AG04449 (cell line): ENCODE data around the gene MEIS3.
"Not testable (repeated sequence)": the region's sequence is repeated elsewhere in the genome, so short reads cannot be mapped to it uniquely, and the experiment has no call there.

Experiments used
- CTCF ChIA-PET: fragments of 350-600 bp; formaldehyde crosslinking; extraction: SDS; loops from one replicate; lab custom pipeline; 2021; ENCODE audit warnings: antibody characterized with exemption; lab: Yijun Ruan, JAX
- POLR2A ChIA-PET: fragments of 400-600, 350-600 bp; formaldehyde crosslinking; extraction: SDS; loops from one replicate; lab custom pipeline; 2020; ENCODE audit warnings: antibody characterized with exemption, inconsistent platforms; lab: Yijun Ruan, JAX
- DNase-seq: peaks from one replicate; pipeline ENCODE4 v3.0.0-alpha.2; 2010; ENCODE audit warnings: low read depth, low spot score
- H3K4me3 ChIP-seq: 2 replicates; pipeline ENCODE4 v1.5.1; 2011; ENCODE audit warnings: low read depth, mild to moderate bottlenecking, control low read depth, low read length
- TF ChIP-seq, protein P1 (sequence below): IDR thresholded peaks from one replicate; pipeline ENCODE4 v1.5.1; 2011; ENCODE audit warnings: mild to moderate bottlenecking, moderate library complexity, low read length, control low read depth, inconsistent platforms; ENCODE audit not compliant: insufficient read depth; ENCODE audit errors: missing control alignments

The MEIS3 gene

DNA sequence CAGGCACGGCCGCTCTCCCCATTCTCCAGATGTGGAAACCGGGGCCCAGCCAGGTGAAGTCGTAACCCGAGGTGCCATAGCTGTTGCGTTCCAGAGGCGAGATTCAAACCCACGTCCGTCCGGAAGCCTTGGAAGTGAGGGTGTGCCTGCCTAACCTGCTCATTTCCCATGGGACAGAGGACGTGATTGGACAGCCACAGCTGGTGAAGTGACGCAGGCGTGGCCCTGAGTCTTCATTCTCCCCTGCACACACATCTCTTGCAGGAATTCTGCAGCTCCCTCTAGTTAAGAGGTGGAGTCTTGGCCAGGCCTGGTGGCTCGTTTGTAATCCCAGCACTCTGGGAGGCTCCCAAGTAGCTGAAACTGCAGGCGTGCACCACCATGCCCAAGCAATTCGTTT is 16.8 kb downstream of the MEIS3 start:
- TF ChIP-seq, protein P1, sequence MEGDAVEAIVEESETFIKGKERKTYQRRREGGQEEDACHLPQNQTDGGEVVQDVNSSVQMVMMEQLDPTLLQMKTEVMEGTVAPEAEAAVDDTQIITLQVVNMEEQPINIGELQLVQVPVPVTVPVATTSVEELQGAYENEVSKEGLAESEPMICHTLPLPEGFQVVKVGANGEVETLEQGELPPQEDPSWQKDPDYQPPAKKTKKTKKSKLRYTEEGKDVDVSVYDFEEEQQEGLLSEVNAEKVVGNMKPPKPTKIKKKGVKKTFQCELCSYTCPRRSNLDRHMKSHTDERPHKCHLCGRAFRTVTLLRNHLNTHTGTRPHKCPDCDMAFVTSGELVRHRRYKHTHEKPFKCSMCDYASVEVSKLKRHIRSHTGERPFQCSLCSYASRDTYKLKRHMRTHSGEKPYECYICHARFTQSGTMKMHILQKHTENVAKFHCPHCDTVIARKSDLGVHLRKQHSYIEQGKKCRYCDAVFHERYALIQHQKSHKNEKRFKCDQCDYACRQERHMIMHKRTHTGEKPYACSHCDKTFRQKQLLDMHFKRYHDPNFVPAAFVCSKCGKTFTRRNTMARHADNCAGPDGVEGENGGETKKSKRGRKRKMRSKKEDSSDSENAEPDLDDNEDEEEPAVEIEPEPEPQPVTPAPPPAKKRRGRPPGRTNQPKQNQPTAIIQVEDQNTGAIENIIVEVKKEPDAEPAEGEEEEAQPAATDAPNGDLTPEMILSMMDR = no peak
- ChIA-PET CTCF (interaction anchor here (1.0 to 5.1 kb wide), 3 partner anchors 12 to 107 kb away, joined by 3 to 45 read pairs (median 5); partner anchors contain the start of gene DHX34), POLR2A (no interaction called here)
- H3K4me3 ChIP-seq = no peak overlapping the region
- no peak for DNase-seq

DNA sequence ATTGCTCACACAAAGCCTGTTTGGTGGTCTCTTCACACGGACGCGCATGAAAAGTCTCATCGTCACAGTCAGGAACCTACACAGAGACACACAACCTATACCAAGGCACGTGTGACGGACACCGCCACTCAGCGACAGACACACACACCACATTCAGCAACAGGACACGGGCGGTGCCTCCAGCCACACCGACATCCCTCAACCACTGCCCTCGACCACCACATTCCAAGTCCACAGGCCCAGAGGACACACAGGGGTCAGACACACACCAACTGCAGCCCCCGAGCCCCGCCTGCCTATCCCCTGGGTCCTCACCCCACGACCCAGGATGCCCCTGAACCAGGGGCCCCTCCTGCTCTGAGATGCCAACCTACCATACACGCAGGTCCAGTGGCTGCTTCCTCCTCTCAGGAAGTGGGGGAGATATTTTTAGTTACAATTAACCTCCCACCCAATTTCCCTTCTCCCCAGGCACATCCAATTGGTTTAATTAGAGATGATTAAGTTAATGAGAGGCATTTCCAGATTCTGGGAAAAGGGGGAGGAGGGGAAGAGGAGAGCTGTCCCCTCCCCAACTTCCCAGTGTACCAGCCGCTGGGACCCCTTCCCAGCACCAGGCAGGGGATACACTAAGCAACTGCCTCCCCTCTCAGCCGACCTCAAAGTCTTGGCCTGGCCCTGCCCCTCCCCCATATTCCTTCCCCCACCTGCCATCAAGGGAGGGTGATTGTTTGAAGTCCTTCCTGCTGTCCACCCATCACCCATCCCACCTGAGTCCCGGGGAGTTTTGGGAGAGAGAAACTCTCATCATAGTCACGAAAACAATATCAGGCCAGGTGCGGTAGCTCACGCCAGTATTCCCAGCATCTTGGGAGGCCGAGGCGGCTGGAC is 20.4 kb downstream of the MEIS3 start:
- no peak overlapping the region for H3K4me3 ChIP-seq
- DNase-seq = no peak
- POLR2A ChIA-PET = interaction anchor here (0.6 kb wide), 1 partner anchor 31 kb away, joined by 3 read pairs; no protein-coding TSS in a partner anchor
- CTCF ChIA-PET = interaction anchor here (1.7 to 5.1 kb wide), 2 partner anchors 8 to 50 kb away, joined by 5 to 45 read pairs; no protein-coding TSS in a partner anchor
- TF ChIP-seq, protein P1 = no peak

DNA sequence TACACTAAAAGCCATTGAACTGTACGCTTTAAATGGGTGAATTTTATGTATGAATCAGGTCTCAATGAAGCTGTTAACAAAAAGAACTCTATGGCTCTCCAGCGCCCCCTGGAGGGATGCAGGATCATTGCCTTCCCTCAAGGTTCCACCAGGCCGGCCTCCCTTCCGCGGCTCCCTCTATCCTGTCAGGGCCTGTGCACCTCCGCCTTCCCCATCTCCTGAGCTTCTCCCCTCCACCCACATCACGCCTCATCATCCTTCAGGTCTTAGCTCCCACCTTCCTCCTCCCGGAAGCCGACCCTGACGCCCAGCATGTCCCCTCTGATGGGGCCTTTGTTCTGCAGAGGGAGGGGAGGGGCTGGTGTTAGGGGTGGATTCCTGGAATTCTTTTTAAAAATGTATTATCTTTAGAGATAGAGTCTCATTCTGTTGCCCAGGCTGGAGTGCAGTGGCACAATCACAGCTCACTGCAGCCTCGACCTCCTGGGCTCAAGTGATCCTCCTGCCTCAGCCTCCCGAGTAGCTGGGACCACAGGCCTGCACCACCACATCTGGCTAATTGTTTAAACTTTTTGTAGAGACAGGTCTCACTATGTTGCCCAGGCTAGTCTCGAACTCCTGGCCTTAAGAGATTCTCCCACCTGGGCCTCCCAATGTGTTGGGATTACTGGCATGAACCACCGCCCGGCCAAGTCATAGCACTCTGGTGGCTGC is 27.7 kb downstream of the MEIS3 start:
- no peak for DNase-seq
- no peak overlapping the region for H3K4me3 ChIP-seq
- ChIA-PET CTCF (interaction anchor here (0.6 to 8.7 kb wide), 38 partner anchors 8 to 332 kb away, joined by 3 to 284 read pairs (median 7); partner anchors contain the start of genes C5AR1 and DHX34), POLR2A (no interaction called here)
- TF ChIP-seq, protein P1 = peak; percentile 86

DNA sequence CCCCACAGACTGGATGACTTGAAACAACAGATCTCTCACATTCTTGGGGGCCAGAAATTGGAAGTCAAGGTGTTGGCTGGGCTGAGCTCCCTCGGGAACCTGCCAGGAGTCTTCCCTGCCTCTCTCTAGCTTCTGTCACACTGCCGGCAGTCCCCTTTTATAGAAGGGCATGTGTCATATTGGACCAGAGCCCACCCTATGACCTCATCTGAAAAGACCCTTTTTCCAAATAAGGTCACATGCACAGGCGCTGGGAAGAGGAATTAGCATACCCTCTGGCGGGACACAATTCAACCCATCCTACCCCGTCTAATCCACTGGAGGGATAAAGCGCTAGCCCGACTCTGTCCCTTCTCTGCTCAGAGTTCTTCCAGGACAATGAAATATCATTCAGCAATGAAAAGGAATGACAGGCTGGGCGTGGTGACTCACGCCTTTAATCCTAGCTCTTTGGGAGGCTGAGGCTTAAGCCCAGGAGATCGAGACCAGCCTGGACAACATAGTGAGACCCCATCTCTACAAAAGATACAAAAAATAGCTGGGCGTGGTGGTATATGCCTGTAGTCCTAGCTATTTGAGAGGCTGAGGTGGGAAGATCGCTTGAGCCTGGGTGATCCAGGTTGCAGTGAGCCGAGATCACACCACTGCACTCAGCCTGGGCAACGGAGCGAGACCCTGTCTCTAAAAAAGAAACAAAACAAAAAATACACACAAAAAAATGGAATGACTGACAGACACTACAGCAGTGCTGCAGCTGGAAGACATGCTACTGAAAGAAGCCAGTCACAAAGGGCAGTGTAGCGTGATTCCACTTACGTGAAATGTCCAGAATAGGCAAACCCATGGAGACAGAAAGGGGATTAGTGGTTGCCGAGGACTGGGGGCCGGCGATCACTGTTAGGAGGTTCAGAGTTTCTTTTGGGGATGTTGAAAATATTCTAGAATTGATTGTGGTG is 28.5 kb downstream of the MEIS3 start:
- POLR2A ChIA-PET = no interaction called here

DNA sequence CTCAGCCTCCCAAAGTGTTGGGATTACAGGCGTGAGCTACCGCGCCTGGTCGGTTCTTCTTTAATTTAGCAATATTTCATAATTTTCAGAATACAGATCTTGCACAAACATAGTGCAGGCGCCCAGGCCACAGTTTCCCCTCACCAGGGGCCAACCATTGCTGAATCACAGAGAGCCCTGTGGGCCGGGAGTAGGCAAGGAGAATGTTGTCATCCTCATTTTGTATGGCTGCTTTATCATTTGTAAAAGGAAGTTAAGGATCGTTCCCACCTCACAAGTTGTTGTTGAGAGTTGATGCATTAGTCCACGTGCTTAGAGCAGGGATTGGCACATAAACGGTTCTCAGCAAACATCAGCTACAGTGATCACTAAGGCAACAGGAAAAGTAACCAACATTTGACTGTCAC is 30.2 kb downstream of the MEIS3 start:
- TF ChIP-seq, protein P1 = no peak
- no peak for DNase-seq
- no peak overlapping the region for H3K4me3 ChIP-seq
- ChIA-PET POLR2A (interaction anchor here (0.6 kb wide), 1 partner anchor 39 kb away, joined by 3 read pairs; no protein-coding TSS in a partner anchor), CTCF (interaction anchor here (1.1 to 8.7 kb wide), 4 partner anchors 12 to 179 kb away, joined by 3 to 284 read pairs (median 48); partner anchors contain the start of gene DHX34)

More for the DNA sequence above, 28.5 kb downstream of the MEIS3 start:
- TF ChIP-seq, protein P1 = no peak
- H3K4me3 ChIP-seq = no peak overlapping the region
- no peak for DNase-seq
- CTCF ChIA-PET = interaction anchor here (0.7 to 8.7 kb wide), 35 partner anchors 8 to 318 kb away, joined by 3 to 284 read pairs (median 7); partner anchors contain the start of genes C5AR1 and DHX34

DNA sequence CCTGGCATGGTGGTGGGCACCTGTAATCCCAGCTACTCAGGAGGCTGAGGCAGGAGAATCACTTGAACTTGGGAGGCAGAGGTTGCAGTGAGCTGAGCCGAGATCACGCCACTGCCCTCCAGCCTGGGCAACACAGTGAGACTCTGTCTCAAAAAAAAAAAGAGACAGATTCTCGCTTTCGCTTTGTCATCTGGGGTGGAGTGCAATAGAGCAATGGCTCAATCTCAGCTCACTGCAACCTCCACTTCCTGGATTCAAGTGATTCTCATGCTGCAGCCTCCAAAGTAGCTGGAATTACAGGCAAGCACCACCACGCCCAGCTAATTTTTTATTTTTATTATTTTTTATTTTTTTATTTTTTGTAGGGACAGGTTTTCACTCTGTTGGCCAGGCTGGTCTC is 30.6 kb downstream of the MEIS3 start:
- H3K4me3 ChIP-seq, DNase-seq: not testable (repeated sequence)
- ChIA-PET POLR2A (interaction anchor here (0.6 kb wide), 1 partner anchor 39 kb away, joined by 3 read pairs; no protein-coding TSS in a partner anchor), CTCF (interaction anchor here (1.1 to 8.7 kb wide), 4 partner anchors 12 to 178 kb away, joined by 3 to 284 read pairs (median 48); partner anchors contain the start of gene DHX34)

DNA sequence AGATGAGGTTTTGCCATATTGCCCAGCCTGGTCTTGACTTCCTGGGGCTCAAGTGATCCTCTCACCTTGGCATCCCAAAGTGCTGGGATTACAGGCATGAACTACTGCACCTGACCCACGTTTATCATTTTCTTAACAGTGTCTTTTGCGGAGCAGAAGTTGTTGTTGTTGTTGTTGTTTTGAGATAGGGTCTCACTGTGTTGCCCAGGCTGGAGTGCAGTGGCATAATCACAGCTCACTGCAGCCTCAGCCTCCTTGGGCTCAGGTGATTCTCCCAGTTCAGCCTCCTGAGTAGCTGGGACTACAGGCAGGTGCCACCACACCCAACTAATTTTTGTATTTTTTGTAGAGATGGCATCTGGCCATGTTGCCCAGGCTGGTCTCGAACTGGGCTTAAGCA is 31.7 kb downstream of the MEIS3 start:
- POLR2A ChIA-PET, H3K4me3 ChIP-seq, DNase-seq: not testable (repeated sequence)
- CTCF ChIA-PET = interaction anchor here (8.7 kb wide), 1 partner anchor 96 kb away, joined by 284 read pairs; no protein-coding TSS in a partner anchor

DNA sequence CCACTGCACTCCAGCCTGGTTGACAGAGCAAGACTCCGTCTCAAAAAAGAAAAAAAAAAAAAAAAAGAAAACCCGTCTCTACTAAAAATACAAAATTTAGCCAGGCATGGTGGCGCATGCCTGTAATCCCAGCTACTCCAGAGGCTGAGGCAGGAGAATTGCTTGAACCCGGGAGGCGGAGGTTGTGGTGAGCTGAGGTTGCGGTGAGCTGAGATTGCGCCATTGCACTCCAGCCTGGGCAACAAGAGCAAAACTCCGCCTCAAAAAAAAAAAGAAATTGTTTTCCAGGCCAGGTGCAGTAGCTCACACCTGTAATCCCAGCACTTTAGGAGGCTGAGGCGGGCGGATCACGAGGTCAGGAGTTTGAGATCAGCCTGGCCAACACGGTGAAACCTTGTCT is 32.7 kb downstream of the MEIS3 start:
- DNase-seq, POLR2A ChIA-PET, H3K4me3 ChIP-seq: not testable (repeated sequence)
- CTCF ChIA-PET = interaction anchor here (8.7 kb wide), 1 partner anchor 95 kb away, joined by 284 read pairs; no protein-coding TSS in a partner anchor

DNA sequence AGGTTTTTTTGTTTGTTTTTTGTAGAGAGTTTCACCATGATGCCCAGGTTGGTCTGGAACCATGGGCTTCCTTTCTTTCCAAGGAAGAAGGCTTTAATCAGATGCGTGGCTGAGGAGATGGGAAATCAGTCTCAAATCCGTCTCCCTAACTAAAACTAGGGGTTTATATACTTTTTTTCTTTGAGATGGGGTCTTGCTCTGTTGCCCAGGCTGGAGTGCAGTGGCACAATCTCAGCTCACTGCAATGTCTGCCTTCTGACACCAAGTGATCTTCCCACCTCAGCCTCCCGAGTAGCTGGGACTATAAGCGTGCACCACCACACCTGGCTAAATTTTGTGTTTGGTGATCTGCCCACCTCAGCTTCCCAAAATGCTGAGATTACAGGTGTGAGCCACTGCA is 34.8 kb downstream of the MEIS3 start:
- CTCF ChIA-PET = interaction anchor here (1.1 to 8.7 kb wide), 3 partner anchors 10 to 93 kb away, joined by 3 to 284 read pairs (median 11); partner anchors contain the start of gene DHX34
- H3K4me3 ChIP-seq, DNase-seq, POLR2A ChIA-PET: not testable (repeated sequence)
